HepG2 (cell line): Measurements from ENCODE around the gene ABCE1. TPM values are rescaled to one million over a fixed set of nuclear protein-coding genes. Genes with fewer than 3 reads are reported as not detected.
A peak's percentile ranks its signal among the peaks of the same experiment; 100 is the strongest.

ENCODE experiments used
- AKNA ChIP-seq: sonication (generic); formaldehyde crosslinking; IDR thresholded peaks from 2 replicates; pipeline ENCODE4 v1.4.0; 2020; ENCODE audit warnings: missing genetic modification reagents, borderline replicate concordance
- ATM ChIP-seq: fragments of 450-650 bp; IDR thresholded peaks from 2 replicates; pipeline ENCODE4 v1.7.1; 2017; ENCODE audit warnings: mild to moderate bottlenecking, borderline replicate concordance
- GATAD1 ChIP-seq: IDR thresholded peaks from 2 replicates; pipeline ENCODE4 v1.6.1; 2016; ENCODE audit warnings: missing genetic modification reagents, missing compliant biosample characterization
- HMGA1 ChIP-seq: sonication (generic); formaldehyde crosslinking; conservative IDR thresholded peaks from 2 replicates; pipeline ENCODE4 v1.4.0; 2020; ENCODE audit warnings: missing genetic modification reagents
- HNRNPL ChIP-seq: fragments of 200-400 bp; formaldehyde crosslinking; IDR thresholded peaks from 2 replicates; pipeline ENCODE4 v1.6.1; 2017; ENCODE audit warnings: mild to moderate bottlenecking, low read depth, low read length
- MAF1 ChIP-seq: sonication (generic); formaldehyde crosslinking; IDR thresholded peaks from 2 replicates; pipeline ENCODE4 v1.5.0; 2020; ENCODE audit warnings: missing genetic modification reagents, borderline replicate concordance
- NCOA2 ChIP-seq: sonication (generic); formaldehyde crosslinking; IDR thresholded peaks from 2 replicates; pipeline ENCODE4 v1.8.0; 2022; ENCODE audit warnings: inconsistent platforms
- NFE2 ChIP-seq: sonication (generic); formaldehyde crosslinking; IDR thresholded peaks from 2 replicates; pipeline ENCODE4 v1.4.0; 2020; ENCODE audit warnings: missing genetic modification reagents
- NR2F1 ChIP-seq, 2 experiments: fragments of 450-650 bp in 1 of 2; formaldehyde crosslinking in 1 of 2; IDR thresholded peaks; 2 replicates each; pipeline versions ENCODE4 v1.5.0 to v1.6.1; 2016 to 2020; ENCODE audit warnings: mild to moderate bottlenecking in 1 of 2, missing compliant biosample characterization in 1 of 2, missing genetic modification reagents in 1 of 2, moderate library complexity in 1 of 2
- NR2F6 ChIP-seq, 2 experiments: IDR thresholded peaks; 2 replicates each; pipeline ENCODE4 v1.6.1; 2016; ENCODE audit warnings: antibody characterized with exemption in 1 of 2, mild to moderate bottlenecking in 1 of 2
- PHB2 ChIP-seq: fragments of 450-650 bp; IDR thresholded peaks from 2 replicates; pipeline ENCODE4 v1.6.1; 2018; ENCODE audit not compliant: partially characterized antibody
- YEATS4 ChIP-seq: sonication (generic); formaldehyde crosslinking; IDR thresholded peaks from 2 replicates; pipeline ENCODE4 v1.4.0; 2020; ENCODE audit warnings: missing genetic modification reagents, borderline replicate concordance
- ZNF337 ChIP-seq: sonication (generic); formaldehyde crosslinking; IDR thresholded peaks from 2 replicates; pipeline ENCODE4 v1.5.1; 2020; ENCODE audit warnings: missing genetic modification reagents, low read depth, mild to moderate bottlenecking, borderline replicate concordance
- ZNF460 ChIP-seq: sonication (generic); formaldehyde crosslinking; IDR thresholded peaks from 2 replicates; pipeline ENCODE4 v1.5.1; 2020; ENCODE audit warnings: missing genetic modification reagents, mild to moderate bottlenecking, borderline replicate concordance
- ZNF7 ChIP-seq: IDR thresholded peaks from 2 replicates; pipeline ENCODE4 v1.6.1; 2016; ENCODE audit warnings: missing biosample characterization, missing genetic modification reagents
- polyA plus RNA-seq, 8 experiments: library from polyadenylated mRNA; depleted of rRNA in 3 of 8; stranded (reverse) in 7 of 8; unstranded in 1 of 8; fragments of >200 nt; fragmentation: Illumina TruSeq in 4 of 8; extraction: Trizol in 4 of 8; gene quantifications; 2 replicates each; pipeline versions ENCODE4 v1.2.1 to v1.2.3, GENCODE V29; 2011 to 2016; ENCODE audit warnings: low read depth in 4 of 8, missing spikeins in 1 of 8, mixed read lengths in 1 of 8; ENCODE audit not compliant: insufficient read depth in 1 of 8
- total RNA-seq, 5 experiments: library from RNA; depleted of rRNA; stranded (reverse); fragments of >200 nt; fragmentation: Illumina TruSeq; extraction: Trizol; gene quantifications; 2 replicates each; pipeline ENCODE4 v1.2.3, GENCODE V29; 2016; ENCODE audit warnings: low read depth in 1 of 5
- TF ChIP-seq, protein P1 (sequence below): sonication (generic); formaldehyde crosslinking; IDR thresholded peaks from 2 replicates; pipeline ENCODE4 v1.5.0; 2020; ENCODE audit warnings: mild to moderate bottlenecking, missing genetic modification reagents, borderline replicate concordance

Gene ABCE1
- total and polyA plus RNA-seq, 2 of the 13 experiments (the other 11 are each of a cell fraction or from before 2014, with no cell fraction given), result 50.8 to 139 TPM

DNA sequence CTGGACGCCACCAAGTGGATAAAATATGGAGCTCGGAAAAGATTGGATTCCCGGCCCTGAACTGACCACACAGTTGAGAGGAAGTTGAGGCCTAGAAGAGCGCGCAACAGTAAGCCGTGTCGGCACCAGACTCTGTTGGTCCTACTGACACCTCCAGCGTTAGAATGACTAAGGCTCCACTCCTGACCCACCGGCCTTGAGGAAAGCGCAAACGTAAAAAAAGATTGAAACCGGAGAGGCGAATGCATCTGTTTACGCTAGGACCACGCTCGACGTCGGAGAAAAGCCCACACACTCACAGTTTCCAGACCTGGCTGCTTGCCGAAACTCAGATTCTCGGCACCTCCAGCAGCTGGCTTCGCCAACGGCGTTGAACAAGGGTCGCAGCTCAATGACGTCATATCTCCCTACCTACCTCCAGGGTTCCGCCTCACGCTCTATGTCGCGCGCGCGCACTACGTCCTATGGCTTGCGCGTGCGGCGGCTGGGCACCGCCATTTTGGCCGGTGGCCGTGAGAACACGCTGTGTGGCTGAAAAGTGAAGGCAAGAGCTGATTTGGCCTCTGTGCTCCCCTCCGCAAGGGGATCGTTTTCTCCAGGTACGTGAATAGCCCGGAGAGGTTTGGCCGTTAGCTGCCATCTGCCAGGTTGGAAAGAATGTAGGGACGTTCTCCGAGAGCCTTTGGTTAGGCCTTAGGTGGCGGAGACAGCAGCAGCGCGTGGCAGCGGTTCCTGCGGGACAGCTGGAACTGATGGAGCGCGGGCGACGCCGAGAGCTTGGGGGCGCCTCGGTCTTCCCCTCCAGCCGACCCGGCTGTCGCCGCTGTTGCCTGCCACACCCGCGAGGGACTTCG is at the start of gene ABCE1, which contains the start of gene ANAPC10 (continued):
- TF ChIP-seq AKNA (CRISPR knock-in tag), result no peak
- TF ChIP-seq NCOA2, result peak; percentile 50
- TF ChIP-seq NFE2 (CRISPR knock-in tag), result no peak
- TF ChIP-seq PHB2, result no peak
- TF ChIP-seq HMGA1 (CRISPR knock-in tag), result no peak
- no peak for TF ChIP-seq NR2F1 (CRISPR knock-in tag; IDR thresholded peaks at IDR 0.05)
- no peak; the same call in 1 of the 2 replicates for TF ChIP-seq ZNF460 (CRISPR knock-in tag)
- peak; percentile 97 for TF ChIP-seq GATAD1 (CRISPR knock-in tag)
- 0 out of 2 replicates have a peak, but pooled peaks have one; percentile 52 for TF ChIP-seq ZNF337 (CRISPR knock-in tag)
- TF ChIP-seq MAF1, result no peak
- no peak for TF ChIP-seq ATM
- TF ChIP-seq ZNF7 (CRISPR knock-in tag), result no peak
- TF ChIP-seq, protein P1, sequence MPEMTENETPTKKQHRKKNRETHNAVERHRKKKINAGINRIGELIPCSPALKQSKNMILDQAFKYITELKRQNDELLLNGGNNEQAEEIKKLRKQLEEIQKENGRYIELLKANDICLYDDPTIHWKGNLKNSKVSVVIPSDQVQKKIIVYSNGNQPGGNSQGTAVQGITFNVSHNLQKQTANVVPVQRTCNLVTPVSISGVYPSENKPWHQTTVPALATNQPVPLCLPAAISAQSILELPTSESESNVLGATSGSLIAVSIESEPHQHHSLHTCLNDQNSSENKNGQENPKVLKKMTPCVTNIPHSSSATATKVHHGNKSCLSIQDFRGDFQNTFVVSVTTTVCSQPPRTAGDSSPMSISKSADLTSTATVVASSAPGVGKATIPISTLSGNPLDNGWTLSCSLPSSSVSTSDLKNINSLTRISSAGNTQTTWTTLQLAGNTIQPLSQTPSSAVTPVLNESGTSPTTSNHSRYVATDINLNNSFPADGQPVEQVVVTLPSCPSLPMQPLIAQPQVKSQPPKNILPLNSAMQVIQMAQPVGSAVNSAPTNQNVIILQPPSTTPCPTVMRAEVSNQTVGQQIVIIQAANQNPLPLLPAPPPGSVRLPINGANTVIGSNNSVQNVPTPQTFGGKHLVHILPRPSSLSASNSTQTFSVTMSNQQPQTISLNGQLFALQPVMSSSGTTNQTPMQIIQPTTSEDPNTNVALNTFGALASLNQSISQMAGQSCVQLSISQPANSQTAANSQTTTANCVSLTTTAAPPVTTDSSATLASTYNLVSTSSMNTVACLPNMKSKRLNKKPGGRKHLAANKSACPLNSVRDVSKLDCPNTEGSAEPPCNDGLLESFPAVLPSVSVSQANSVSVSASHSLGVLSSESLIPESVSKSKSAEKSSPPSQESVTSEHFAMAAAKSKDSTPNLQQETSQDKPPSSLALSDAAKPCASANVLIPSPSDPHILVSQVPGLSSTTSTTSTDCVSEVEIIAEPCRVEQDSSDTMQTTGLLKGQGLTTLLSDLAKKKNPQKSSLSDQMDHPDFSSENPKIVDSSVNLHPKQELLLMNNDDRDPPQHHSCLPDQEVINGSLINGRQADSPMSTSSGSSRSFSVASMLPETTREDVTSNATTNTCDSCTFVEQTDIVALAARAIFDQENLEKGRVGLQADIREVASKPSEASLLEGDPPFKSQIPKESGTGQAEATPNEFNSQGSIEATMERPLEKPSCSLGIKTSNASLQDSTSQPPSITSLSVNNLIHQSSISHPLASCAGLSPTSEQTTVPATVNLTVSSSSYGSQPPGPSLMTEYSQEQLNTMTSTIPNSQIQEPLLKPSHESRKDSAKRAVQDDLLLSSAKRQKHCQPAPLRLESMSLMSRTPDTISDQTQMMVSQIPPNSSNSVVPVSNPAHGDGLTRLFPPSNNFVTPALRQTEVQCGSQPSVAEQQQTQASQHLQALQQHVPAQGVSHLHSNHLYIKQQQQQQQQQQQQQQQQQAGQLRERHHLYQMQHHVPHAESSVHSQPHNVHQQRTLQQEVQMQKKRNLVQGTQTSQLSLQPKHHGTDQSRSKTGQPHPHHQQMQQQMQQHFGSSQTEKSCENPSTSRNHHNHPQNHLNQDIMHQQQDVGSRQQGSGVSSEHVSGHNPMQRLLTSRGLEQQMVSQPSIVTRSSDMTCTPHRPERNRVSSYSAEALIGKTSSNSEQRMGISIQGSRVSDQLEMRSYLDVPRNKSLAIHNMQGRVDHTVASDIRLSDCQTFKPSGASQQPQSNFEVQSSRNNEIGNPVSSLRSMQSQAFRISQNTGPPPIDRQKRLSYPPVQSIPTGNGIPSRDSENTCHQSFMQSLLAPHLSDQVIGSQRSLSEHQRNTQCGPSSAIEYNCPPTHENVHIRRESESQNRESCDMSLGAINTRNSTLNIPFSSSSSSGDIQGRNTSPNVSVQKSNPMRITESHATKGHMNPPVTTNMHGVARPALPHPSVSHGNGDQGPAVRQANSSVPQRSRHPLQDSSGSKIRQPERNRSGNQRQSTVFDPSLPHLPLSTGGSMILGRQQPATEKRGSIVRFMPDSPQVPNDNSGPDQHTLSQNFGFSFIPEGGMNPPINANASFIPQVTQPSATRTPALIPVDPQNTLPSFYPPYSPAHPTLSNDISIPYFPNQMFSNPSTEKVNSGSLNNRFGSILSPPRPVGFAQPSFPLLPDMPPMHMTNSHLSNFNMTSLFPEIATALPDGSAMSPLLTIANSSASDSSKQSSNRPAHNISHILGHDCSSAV (CRISPR knock-in tag), result peak; percentile 75; the same call in 1 of the 2 replicates
- TF ChIP-seq NR2F6 (IDR thresholded peaks at IDR 0.05), result 0 out of 2 replicates have a peak, but pooled peaks have one; percentile 10
- no peak; the same call in 1 of the 2 replicates for TF ChIP-seq NR2F6 (CRISPR knock-in tag; IDR thresholded peaks at IDR 0.05)
- 0 out of 2 replicates have a peak, but pooled peaks have one; percentile 60 for TF ChIP-seq HNRNPL
- peak; percentile 98 for TF ChIP-seq YEATS4
